NCI-H226 (cell line): ENCODE results near the gene BMAL2.

ENCODE experiments used
- DNase-seq: peaks from one replicate; pipeline ENCODE4 v3.0.0-alpha.2; 2015

BMAL2 gene, protein sequence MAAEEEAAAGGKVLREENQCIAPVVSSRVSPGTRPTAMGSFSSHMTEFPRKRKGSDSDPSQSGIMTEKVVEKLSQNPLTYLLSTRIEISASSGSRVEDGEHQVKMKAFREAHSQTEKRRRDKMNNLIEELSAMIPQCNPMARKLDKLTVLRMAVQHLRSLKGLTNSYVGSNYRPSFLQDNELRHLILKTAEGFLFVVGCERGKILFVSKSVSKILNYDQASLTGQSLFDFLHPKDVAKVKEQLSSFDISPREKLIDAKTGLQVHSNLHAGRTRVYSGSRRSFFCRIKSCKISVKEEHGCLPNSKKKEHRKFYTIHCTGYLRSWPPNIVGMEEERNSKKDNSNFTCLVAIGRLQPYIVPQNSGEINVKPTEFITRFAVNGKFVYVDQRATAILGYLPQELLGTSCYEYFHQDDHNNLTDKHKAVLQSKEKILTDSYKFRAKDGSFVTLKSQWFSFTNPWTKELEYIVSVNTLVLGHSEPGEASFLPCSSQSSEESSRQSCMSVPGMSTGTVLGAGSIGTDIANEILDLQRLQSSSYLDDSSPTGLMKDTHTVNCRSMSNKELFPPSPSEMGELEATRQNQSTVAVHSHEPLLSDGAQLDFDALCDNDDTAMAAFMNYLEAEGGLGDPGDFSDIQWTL

DNA sequence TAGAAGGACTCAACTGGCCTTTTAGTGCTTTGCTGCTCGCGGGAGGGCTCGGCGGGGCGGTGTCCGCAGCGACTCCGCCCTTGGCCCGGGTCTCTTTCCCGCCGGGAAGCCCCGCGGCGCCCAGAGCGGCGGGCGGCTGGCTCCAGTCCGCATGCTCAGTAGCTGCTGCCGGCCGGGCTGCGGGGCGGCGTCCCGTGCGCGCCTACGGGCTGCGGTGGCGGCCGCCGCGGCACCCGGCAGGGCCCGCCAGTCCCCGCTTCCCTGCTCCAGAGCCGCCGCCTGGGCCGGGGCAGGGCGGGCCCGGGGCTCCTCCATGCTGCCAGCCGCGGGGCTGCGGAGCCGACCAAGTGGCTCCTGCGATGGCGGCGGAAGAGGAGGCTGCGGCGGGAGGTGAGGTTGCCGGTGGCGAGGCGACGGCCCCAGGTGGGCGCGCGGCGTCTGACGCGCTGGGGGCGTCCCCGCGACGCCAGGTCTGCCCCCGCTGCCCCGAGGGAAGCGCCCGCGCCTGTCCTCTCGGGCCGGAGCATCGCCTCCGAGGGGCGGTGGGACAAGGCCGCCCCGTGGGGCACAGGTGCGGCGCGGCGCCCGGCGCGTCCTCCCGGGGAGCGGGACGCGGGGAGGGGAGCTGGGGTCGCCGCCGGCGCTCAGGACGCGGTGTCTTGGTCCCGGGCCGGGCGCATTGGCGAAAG lies at the start of gene BMAL2:
BMAL2 (plus strand) TSS at position 123 of the 689 bp plus-strand sequence; CDS start at position 360, 237 bp downstream.
- DNase-seq: peak; percentile 42

DNA sequence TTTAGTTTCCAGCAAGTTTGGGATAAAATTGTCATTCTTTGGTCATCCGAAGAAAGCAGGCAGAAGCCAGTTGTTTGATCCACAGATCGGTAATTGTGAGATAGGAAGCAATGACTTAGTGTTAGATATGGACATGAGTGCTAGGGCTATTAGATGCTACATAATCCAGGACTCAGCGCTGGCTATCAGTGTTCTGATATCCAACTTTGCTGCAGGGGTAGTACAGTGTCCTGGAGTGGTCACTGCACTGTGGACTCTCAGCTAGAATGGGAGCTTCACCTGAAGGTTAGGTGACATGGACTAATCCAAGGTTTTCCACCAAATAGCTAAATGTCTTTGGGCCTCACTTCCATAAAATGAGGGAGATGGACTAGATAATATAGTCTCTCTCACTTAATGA lies 48.6 kb upstream of the BMAL2 start:
- no peak for DNase-seq

DNA sequence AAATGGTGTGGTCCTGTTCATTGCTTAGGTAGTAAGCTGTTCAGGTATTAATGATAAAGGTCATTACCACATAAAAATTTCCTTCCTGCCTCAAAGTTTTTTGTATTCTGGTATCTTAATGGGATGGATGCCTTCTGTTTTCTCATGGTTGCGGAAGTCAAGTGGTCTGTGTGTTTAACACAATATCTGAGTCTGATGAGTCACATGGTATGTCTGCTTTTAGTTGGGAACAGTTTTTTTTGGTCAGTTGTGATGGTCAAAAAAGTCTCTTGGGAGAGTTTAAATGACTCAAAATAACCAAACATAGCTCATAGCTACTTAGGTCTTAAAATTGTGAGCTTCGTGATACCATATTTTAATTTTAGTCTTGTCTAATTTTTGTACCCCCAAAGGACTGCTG lies 47.9 kb upstream of the BMAL2 start:
- no peak for DNase-seq

DNA sequence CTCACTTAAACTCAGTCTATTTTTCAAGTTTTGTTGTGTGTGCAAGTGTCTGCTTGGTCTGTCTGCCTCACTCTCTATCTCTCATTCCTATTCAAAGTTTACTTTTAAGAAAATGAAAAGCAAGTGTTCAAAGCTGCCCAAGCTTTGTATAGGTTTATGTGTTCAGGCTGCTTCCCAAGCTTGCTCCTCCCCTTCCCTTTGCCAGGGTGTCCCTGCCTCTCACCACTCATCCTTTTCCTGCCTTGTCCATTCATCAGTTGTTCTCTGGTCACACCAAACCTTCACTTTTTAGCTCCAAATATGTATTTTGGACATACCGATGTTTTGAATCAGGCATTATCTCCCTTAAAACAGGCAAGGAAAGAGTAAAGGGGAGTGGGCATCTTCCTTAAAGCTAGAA lies 47.2 kb upstream of the BMAL2 start:
- DNase-seq: no peak

DNA sequence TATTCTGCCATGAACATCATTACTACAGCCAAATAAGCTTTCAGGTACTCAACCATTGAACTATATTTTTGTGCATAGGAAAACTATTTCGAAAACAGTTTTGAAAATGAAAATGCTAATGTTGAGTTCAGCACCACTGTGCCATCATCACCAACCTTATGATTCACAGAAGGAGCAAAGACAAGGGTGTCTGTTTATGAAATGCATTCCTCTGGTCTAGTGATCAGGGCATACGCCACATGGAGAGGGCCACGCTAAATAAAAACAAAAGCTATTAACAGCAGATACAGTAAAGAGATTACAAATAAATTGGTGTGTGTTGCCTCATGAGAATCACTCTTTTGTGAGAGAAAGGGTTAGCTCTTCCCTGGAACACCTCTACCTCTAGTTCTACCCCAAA lies 43.2 kb upstream of the BMAL2 start:
- DNase-seq: no peak

DNA sequence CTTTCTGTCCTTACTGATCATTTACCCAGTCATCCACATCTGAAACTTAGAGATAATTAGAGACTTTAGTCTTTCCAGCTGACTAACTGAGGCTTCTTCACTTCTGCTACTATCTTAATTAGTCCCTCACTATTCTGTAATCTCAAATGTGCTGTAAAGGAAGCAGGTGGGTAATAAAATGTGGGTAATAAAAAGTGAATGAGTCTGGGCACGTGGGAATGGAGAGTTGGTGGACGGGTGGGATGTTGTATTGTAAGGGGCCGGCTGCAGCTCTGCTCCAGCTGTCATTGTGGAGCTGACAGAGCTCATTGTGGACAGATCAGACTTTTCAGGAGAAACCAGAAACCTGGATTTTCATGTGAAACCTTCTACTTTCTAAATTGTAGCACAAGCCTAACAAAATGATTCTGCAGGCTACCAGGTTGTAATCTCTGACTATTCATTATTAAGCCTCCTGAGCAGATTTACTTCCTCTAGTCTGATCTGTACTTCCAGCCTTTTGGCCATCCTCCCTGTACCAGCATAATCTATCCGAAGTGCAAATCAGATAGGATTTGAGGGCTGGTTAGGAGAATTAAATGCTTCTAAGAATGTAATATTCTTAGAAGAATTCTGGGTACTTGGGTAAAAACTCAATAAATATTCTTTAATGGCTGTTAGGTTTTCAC lies 42.0 kb upstream of the BMAL2 start:
- DNase-seq: no peak

DNA sequence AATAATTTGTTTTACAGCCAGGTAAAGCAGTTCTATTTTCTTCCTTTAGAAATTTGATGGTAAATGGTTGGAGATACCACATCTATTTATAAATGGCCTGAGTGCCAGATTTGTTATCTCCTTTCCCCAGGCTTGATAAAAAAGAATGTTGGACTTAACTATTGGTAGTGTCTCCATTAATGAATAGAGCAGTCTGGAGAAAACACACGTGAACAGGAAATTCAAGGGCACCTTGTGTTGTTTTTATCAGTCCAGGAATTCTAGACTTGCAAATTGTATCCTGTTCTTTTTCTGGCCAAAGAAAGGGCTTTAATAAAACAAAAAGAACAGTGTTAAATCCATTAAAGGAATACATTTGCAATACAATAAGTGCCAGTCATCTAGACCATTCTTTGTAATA lies 40.8 kb upstream of the BMAL2 start:
- no peak for DNase-seq

DNA sequence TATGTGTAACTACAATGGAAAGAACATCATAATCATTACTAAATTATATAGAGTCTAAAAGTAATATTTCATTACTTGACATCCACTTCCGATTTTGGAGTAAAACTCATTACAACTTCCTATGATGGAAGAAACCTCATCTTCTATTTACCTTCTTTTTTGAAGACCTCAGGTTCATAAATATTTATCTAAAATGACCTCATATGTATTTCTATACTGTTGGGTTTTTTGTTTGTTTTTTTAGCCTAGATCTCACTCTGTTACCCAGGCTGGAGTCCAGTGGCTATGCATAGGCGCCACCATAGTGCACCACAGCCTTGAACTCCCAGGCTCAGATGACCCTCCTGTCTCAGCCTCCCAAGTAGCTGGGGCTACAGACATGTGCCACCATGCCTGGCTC lies 39.9 kb upstream of the BMAL2 start:
- no peak for DNase-seq

DNA sequence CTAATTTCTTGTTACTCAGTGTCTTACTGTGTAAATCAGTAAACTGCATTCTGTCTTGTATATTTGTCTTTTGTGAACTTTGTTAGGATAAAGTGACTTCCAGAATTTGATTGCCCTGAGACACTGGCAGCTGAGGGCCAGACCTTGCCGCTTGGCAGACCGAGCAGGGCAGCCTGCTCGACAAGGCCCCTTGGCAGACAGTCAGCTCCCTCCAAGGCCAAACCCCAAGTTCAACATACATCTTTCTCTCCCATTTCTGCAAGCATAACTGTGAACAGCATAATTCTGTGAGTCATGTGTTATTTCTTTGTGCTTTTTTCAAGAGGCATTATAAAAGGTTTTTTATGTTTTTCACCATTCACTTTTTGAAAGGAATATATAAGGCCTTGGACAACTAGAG lies 39.2 kb upstream of the BMAL2 start:
- no peak for DNase-seq

DNA sequence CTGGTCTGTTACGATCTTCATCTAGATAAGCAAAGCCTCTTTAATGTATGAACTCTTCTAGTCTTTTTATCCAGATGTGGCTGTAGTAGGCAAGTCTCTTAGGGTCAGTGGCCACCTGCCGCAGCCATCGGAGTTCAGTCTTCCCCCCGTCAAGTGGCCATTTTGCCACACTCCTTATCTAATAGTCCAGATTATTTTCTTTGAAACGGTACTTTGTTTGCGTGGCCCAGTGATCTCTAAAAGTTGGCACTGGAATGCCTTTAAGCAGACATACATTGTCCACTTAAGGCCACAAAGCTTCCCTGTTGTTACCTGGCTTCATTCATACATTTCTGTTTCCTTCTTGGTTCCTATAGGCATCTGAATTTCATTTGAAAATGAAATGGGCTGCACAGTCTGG lies 36.0 kb upstream of the BMAL2 start:
- no peak for DNase-seq

DNA sequence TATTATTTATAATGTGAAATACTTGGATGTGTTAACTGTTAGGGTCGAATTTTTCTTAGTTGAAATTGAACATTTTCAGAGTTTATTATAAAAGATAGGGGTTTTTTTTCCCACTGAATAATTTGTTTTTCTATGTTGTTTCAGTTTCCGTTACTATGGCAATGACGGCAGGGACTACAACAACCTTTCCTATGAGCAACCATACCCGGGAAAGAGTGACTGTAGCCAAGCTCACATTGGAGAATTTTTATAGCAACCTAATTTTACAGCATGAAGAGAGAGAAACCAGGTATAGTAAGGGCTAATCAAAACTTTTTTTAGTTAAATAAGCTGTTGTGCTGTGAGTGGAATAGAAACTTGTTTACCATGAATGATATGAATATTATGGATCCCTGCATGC lies 35.1 kb upstream of the BMAL2 start:
- no peak for DNase-seq

DNA sequence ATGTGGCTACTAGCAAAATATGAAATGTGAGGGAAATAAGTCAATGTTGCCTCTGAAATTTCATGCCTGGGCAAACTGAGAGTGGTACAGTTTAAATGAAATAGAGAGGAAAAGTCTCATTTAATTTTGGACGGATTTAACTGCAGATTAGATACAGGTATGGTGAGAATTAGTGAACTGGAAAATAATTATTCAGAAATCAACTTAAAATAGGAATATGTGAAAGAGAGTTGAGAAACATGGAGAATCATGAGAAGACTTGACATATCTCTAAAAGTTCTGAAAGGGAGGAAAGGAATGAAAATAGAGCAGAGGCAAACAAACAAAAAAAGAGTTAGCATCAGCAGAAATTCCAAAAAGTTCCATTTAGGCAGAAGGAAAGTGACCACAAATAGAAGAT lies 33.5 kb upstream of the BMAL2 start:
- no peak for DNase-seq

DNA sequence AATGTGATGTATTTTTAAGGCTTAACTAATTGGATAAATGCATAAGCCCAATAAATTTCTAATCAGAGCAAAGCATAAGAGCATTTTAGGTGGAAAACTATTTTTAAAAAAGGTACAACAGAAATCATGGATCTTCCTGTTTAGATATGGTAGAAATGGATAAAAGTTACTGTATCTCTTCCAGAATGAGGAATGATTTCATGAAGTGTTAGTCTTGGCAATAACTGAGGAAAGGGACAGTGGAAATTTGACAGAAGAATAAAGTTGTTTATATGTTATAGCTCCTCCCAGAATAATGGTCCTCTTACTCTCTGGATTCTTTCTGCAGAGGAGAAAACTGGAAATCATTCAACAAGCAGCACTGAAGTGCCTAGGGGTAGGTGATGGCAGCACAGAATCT lies 32.4 kb upstream of the BMAL2 start:
- DNase-seq: no peak

DNA sequence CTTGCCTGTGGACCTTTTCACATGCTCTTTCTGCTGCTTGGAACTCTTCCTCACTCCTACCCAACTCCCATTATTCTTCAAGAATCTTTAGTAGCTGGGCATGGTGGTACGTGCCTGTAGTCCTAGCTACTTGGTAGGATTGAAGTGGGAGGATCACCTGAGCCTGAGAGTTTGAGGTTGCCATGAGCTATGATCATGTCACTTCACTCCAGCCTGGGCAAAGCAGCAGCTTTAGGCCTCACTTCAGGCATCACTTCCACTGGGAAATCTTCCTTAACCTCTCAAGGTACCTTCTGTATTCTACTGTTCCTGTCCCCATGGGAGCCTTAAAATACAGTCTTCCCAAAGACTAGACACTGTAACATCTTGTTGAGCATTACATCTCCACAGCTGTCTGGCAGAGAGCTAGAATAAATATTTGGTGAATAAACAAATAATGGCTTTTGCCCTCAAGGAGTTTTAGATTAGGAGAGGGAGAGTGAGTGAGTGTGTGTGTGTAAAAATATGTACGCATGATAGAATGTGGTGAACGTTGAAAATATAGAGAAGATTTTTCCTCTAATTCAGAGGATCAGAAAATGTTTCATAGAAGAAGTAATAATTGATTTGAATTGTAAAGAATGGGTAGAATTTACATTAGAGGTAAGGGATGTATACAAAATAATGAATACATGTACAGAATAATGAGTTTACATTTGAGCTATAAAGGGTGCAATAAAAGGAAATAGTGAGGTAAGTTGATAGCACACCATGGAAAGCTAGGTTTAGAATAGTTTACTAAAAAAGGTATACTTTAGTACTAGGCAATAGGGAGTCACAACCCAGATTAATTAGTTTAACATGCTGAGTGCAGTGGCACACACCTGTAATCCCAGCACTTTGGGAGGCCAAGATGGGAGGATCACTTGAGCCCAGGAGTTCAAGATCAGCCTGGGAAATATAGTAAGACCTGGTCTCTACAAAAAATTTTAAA lies 29.2 kb upstream of the BMAL2 start:
- DNase-seq: no peak

DNA sequence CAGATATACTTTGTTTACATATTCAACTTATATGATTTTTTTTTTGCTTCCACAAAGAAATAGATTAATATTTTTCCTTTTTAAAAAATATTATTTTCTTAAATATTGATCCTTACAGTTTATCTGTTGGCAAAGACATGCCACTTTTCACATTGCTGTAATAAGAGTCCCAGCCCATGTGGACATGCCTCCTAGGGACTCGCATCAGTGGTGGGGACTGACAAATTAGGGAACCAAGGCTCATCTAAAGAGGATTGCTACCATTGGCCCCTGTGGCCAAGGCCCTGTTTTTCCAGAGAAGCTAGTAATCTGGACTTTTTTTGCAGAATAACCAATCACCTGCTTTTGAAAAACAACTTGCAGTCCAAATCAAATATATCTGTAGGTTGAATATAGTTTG lies 27.8 kb upstream of the BMAL2 start:
- no peak for DNase-seq

DNA sequence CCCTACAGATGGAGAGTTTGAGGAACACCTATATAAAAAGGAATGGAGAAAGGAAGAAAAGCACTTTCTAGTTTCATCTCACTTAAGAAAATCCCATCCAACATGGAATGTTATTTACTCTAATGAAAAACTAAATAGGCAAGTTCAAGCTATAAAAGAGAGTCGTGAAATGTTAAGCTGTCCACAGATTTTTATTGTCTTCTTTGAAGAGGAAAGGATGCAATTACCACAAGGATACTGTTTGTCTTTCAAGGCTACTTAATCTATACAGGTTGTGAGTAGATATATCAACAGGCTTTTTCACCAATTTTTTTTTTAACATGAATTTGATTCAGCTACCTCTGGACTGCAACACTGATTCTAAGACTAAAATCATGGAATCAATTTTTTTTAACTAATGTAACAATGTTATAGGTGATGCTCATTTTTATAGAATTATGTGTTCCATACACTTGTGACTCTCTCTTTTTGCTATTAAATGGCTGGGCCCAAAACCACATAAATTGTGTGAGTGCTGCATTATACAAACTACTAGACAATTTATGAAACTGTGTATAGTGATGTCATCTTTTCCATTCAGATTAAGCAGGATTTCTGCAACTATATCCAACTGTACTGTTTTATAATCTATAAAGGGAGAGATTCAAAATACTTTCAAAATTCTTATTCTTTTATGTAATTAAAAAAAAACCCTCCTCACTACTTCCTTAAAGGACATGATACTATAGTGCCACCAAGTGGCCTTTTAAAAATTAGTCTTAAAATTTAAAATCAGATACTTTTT lies 26.8 kb upstream of the BMAL2 start:
- DNase-seq: no peak

DNA sequence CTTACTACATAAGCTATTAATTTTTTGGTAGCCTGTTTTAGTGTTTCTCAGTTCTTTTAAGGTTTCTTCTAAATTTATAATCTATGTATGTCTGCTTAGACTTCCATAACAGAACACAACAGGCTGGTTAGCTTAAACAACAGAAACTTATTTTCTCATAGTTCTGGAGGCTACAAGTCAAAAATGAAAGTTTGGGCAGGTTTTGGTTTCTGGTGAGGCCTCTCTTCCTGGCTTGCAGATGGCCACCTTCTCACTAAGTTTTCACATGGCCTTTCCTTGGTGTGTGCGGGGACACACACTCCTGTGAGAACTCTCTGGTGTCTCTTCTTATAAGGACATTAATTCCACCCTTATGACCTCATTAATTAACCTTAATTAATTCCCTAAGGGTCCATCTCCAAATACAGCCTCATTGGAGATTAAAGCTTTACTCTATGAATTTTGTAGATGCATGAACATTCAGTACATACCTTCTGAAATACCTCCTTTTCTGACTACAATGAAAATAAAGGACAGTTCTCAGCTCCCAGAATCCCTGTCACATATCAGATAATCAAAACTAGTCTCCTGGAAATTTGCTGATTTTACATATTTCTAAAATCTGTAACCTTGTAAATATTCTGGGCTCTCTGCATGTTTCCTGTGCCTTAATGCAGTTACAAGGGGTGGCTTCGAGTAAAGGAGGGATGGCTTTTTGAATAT lies 23.2 kb upstream of the BMAL2 start:
- no peak for DNase-seq

DNA sequence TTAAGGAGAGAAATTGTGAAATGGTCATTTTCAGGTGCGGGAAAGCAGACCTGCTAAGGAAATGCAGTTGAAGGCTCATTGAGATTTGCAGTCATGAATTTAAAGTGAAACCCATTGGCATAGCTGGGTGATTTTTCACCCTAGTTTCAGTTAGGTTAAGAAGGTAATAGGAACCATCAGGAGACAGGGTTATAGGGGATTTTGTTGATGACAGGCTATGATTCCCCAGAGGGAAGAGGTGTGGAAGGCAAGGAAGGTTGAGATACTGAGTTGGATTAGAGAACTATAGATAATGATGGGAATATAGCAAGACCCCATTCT lies 22.7 kb upstream of the BMAL2 start:
- DNase-seq: no peak

DNA sequence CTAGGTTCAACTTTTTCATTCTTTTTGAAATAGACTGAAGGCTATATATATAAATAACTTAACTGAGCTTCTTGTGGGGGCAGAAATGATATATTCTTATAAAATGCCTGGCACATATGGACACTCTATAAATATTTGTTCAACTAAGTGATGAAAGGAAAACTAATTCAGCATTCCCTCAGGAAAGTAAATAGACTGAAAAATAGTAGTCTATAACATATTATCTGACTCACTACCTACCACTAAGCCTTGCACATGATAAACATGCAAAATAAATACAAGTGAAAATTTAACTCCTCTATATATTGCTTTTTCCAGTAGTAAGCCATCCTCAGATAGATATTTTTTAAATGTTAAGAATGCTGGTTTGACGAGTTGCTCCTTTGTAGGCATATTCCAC lies 15.7 kb upstream of the BMAL2 start:
- no peak for DNase-seq

DNA sequence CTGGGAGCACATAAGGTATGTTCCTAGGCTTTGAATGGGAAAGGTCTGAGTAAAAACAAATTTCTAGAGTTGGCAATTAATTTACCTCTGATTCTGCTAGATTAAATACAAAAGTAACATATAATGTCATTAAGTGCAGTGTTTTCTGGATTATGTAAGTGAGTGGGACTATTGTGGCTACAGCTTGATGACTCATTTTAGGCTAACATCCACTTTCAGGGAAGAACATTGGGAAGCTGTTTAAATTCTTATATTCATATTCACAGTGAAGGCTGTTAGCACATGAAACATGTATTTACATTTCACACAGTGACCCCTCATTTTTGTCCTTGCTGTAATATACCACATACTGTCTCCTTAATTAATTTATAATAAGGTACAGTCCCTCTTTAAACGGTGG lies 13.2 kb upstream of the BMAL2 start:
- DNase-seq: no peak

DNA sequence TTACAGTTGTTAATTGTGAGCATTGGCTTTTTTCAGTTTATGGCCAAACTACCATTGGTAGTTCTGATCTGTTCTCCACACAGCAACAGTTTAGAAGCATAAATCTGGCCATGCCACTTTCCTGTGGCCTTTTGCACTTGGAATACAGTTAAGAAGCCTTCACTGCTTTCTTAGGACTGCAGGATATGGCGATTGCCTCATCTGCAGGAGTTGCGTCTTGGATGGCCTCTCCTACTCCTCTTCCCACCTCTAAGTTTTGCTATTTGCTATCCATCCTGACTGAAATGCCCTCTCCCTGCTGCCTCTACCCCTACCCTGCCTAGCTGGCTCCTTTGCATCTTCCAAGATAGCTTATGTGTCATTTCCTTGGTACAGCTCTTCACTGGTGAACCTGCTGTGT lies 12.8 kb upstream of the BMAL2 start:
- DNase-seq: peak; percentile 16
